PC-9 (cell line): Measurements from ENCODE around the gene NUDT1.

Experiments used
- CTCF ChIP-seq: fragments of 200-600 bp; sonication (generic); conservative IDR thresholded peaks from 2 replicates; pipeline ENCODE4 v1.6.1; 2017; ENCODE audit warnings: mixed run types, antibody characterized with exemption, mild to moderate bottlenecking, moderate library complexity
- EZH2 ChIP-seq: fragments of 200-600 bp; sonication (generic); IDR thresholded peaks from 2 replicates; pipeline ENCODE4 v1.8.0; 2017; ENCODE audit warnings: antibody characterized with exemption, low read depth

- no peak for TF ChIP-seq CTCF
- no peak for TF ChIP-seq EZH2
These were observed 14.4 kb downstream of the NUDT1 start for GRCh38 chr7:2256306-2257045.
